Tibial nerve (tissue), 3 donors: Measurements from ENCODE around the gene DACT3.

Experiments used
- CTCF ChIP-seq, 5 experiments: fragments of 200-600 bp in 3 of 5; fragments of 450-650 bp in 2 of 5; sonication (generic) in 3 of 5; IDR thresholded peaks; one replicate each; pipeline ENCODE4 v1.5.1; 2016 to 2019; ENCODE audit warnings: antibody characterized with exemption in 5 of 5, mild to moderate bottlenecking in 3 of 5, moderate library complexity in 2 of 5
- POLR2A ChIP-seq, 2 donors: fragments of 450-650 bp; IDR thresholded peaks; one replicate each; pipeline ENCODE4 v1.6.1; 2017; ENCODE audit warnings: antibody characterized with exemption in 2 of 2, mild to moderate bottlenecking in 2 of 2, moderate library complexity in 2 of 2

- no peak for TF ChIP-seq CTCF (IDR thresholded peaks at IDR 0.05)
- no peak for TF ChIP-seq POLR2A (IDR thresholded peaks at IDR 0.05)
Observed at GRCh38 chr19:46608581-46609345, 52.2 kb downstream of the DACT3 start.
